SU-DHL-6 (cell line): Measurements from ENCODE around the gene EYS.

Experiments
- H2AFZ ChIP-seq: fragments of 200-600 bp; sonication (generic); 2 replicates; pipeline ENCODE4 v1.6.1; 2014; ENCODE audit warnings: low read depth, mild to moderate bottlenecking, moderate library complexity, mixed read lengths, antibody characterized with exemption, low read length; ENCODE audit not compliant: severe bottlenecking
- H3F3A ChIP-seq: fragments of 200-600 bp; shearing (Covaris generic); 2 replicates; pipeline ENCODE4 v1.6.0; 2016; ENCODE audit warnings: antibody characterized with exemption, mild to moderate bottlenecking; ENCODE audit not compliant: insufficient read depth
- H3K27ac ChIP-seq: fragments of 200-600 bp; sonication (generic); 2 replicates; pipeline ENCODE4 v1.5.1; 2016; ENCODE audit warnings: low read depth, mild to moderate bottlenecking, low read length, moderate library complexity, mixed read lengths
- H3K27me3 ChIP-seq: fragments of 200-600 bp; sonication (generic), shearing (Covaris generic); 2 replicates; pipeline ENCODE4 v1.6.0; 2014; ENCODE audit warnings: mild to moderate bottlenecking, low read length
- H3K36me3 ChIP-seq: fragments of 200-600 bp; sonication (generic); 2 replicates; pipeline ENCODE4 v1.6.1; 2014; ENCODE audit warnings: mild to moderate bottlenecking, low read length, mixed read lengths
- H3K4me2 ChIP-seq: fragments of 300-600, 200-600 bp; shearing (Covaris generic), sonication (generic); 2 replicates; pipeline ENCODE4 v1.6.0; 2014; ENCODE audit warnings: low read length, low read depth, mild to moderate bottlenecking; ENCODE audit not compliant: poor library complexity, severe bottlenecking
- H3K4me3 ChIP-seq: fragments of 200-600 bp; sonication (generic); 2 replicates; pipeline ENCODE4 v1.5.1; 2014; ENCODE audit warnings: antibody characterized with exemption, low read length, mild to moderate bottlenecking, mixed read lengths; ENCODE audit not compliant: insufficient read depth, poor library complexity, severe bottlenecking
- H3K79me2 ChIP-seq: fragments of 200-600 bp; sonication (generic); 2 replicates; pipeline ENCODE4 v1.6.1; 2014; ENCODE audit warnings: mild to moderate bottlenecking, low read length, moderate library complexity; ENCODE audit not compliant: insufficient read depth
- H3K9ac ChIP-seq: fragments of 200-600 bp; sonication (generic); 2 replicates; pipeline ENCODE4 v1.7.0; 2014; ENCODE audit warnings: mild to moderate bottlenecking, low read length
- H3K9me2 ChIP-seq: fragments of 200-600 bp; sonication (generic); replicated peaks from 2 replicates; pipeline ENCODE4 v1.6.1; 2014; ENCODE audit warnings: low read length; ENCODE audit not compliant: insufficient read depth
- H3K9me3 ChIP-seq: fragments of 200-600 bp; sonication (generic); 2 replicates; pipeline ENCODE4 v1.6.1; 2014; ENCODE audit warnings: low read length, mixed read lengths; ENCODE audit not compliant: insufficient read depth
- H4K20me1 ChIP-seq: fragments of 200-600 bp; sonication (generic); 2 replicates; pipeline ENCODE4 v1.6.1; 2014; ENCODE audit warnings: low read depth, mild to moderate bottlenecking, antibody characterized with exemption, low read length, moderate library complexity, mixed read lengths
- EZH2phosphoT487 ChIP-seq: fragments of 200-600 bp; sonication (generic), shearing (Covaris generic); conservative IDR thresholded peaks from 2 replicates; pipeline ENCODE4 v1.6.1; 2018; ENCODE audit warnings: mild to moderate bottlenecking, antibody characterized with exemption, low read length, moderate library complexity, mixed read lengths
- TF ChIP-seq, protein P1 (sequence below): fragments of 200-600 bp; sonication (generic); IDR thresholded peaks from one replicate; pipeline ENCODE4 v1.5.1; 2017; ENCODE audit warnings: antibody characterized with exemption, mild to moderate bottlenecking, low read length, moderate library complexity; ENCODE audit not compliant: insufficient read depth, poor library complexity, severe bottlenecking

Gene EYS

DNA sequence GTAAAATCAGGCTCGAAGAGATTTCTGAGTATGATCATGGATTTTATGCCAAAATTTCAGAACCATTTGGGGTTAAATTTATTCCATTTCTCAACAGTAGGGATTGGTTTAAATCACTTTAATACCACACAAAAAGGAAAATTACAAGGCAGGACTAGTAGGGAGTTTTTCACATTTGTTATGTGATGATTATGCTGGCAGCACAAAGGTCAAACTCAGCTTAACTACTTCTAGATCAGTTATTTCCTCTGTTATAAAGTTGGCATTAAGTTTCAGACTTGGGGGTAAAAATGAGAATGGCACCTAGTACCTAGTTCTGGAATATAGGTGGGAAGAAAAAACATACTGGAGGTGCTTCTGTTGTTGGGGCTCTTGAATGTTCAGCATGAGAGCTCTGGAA is 2031.9 kb downstream of the EYS start:
- H3K36me3 ChIP-seq, result no peaks in the 10 kb centered on the region
- H3F3A ChIP-seq, result no peaks in the 10 kb centered on the region
- no peak overlapping the region for H3K4me2 ChIP-seq
- no peak overlapping the region for H3K9ac ChIP-seq
- no peaks in the 10 kb centered on the region for H3K9me3 ChIP-seq
- H3K79me2 ChIP-seq, result peaks cover 66% of the 10 kb centered on the region
- H2AFZ ChIP-seq, result no peak overlapping the region
- no peak for TF ChIP-seq EZH2phosphoT487
- TF ChIP-seq, protein P1, sequence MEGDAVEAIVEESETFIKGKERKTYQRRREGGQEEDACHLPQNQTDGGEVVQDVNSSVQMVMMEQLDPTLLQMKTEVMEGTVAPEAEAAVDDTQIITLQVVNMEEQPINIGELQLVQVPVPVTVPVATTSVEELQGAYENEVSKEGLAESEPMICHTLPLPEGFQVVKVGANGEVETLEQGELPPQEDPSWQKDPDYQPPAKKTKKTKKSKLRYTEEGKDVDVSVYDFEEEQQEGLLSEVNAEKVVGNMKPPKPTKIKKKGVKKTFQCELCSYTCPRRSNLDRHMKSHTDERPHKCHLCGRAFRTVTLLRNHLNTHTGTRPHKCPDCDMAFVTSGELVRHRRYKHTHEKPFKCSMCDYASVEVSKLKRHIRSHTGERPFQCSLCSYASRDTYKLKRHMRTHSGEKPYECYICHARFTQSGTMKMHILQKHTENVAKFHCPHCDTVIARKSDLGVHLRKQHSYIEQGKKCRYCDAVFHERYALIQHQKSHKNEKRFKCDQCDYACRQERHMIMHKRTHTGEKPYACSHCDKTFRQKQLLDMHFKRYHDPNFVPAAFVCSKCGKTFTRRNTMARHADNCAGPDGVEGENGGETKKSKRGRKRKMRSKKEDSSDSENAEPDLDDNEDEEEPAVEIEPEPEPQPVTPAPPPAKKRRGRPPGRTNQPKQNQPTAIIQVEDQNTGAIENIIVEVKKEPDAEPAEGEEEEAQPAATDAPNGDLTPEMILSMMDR, result no peak
- H3K9me2 ChIP-seq, result no peaks in the 10 kb centered on the region
- peaks cover 14% of the 10 kb centered on the region; the same call in 1 of the 2 replicates for H4K20me1 ChIP-seq
- no peak overlapping the region for H3K4me3 ChIP-seq
- no peak overlapping the region for H3K27ac ChIP-seq
- no peaks in the 10 kb centered on the region for H3K27me3 ChIP-seq

DNA sequence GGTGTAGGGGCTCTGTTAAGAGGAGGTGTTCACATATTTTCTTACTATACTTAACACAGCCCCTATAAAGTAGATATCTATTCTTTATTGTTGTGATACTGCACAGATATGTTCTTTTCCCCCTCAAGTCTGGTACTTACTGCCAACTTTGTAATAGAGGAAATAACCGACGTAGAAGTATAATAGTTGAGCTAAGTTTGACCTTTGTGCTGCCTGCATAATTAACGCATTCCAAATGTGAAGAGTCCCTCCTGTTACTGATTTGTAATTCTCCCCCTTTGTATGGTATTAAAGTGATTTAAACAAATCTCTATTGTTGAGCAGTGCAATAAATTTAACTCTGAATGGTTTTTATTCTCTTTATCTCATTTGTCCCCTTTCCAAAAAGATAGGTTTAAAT is 2032.4 kb downstream of the EYS start:
- Histone ChIP-seq H3K36me3 (no peaks in the 10 kb centered on the region), H3F3A (no peaks in the 10 kb centered on the region), H2AFZ (no peak overlapping the region), H3K4me3 (no peak overlapping the region), H3K9ac (no peak overlapping the region), H3K27me3 (no peaks in the 10 kb centered on the region), H3K4me2 (no peak overlapping the region), H3K9me3 (no peaks in the 10 kb centered on the region), H3K79me2 (peaks cover 71% of the 10 kb centered on the region), H3K27ac (no peak overlapping the region), H3K9me2 (no peaks in the 10 kb centered on the region), H4K20me1 (peaks cover 14% of the 10 kb centered on the region; the same call in 1 of the 2 replicates)
- TF ChIP-seq EZH2phosphoT487, result no peak
- TF ChIP-seq, protein P1, result no peak

DNA sequence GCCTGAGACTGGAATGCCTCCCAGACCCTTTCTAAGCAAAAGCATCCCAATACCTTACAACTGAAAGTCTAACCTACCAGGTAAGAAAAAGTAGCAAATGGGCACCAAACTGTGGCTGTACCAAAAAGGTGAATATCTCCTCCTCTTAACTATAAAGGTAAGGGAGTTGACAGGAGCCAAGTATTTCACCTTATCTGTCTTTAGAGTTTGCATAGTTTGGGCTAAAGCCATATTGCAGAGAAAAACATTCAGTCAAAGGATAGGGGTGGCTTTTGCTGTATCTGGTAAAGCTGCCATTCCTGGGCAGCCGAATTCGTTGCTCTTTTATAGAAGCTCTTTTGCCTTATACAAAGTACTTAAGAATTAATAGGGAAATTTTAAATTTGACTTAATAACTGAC is 2033.3 kb downstream of the EYS start:
- Histone ChIP-seq H3K27me3 (no peaks in the 10 kb centered on the region), H3K27ac (no peak overlapping the region), H3K79me2 (peaks cover 74% of the 10 kb centered on the region), H3K9ac (no peak overlapping the region), H3K36me3 (no peaks in the 10 kb centered on the region), H3K4me3 (no peak overlapping the region), H4K20me1 (peaks cover 16% of the 10 kb centered on the region; the same call in 1 of the 2 replicates), H3K4me2 (no peak overlapping the region), H3K9me2 (no peaks in the 10 kb centered on the region), H3F3A (no peaks in the 10 kb centered on the region), H2AFZ (no peak overlapping the region), H3K9me3 (no peaks in the 10 kb centered on the region)
- no peak for TF ChIP-seq EZH2phosphoT487
- TF ChIP-seq, protein P1, result no peak
